Fibroblast of villous mesenchyme (primary cell): ENCODE results near the gene NOPCHAP1. TPM values are rescaled to one million over a fixed set of nuclear protein-coding genes. Genes with fewer than 3 reads are reported as not detected.

ENCODE experiments used
- DNase-seq: peaks from one replicate; pipeline ENCODE4 v3.0.0-alpha.2; 2010; ENCODE audit warnings: low read depth
- H3K4me3 ChIP-seq: 2 replicates; pipeline ENCODE4 v1.5.1; 2011; ENCODE audit warnings: low read depth, mild to moderate bottlenecking, low read length
- CTCF ChIP-seq: IDR thresholded peaks from 2 replicates; pipeline ENCODE4 v1.5.1; 2012; ENCODE audit warnings: low read depth, mild to moderate bottlenecking, low read length; ENCODE audit not compliant: insufficient read depth
- total RNA-seq: library from RNA; depleted of rRNA; stranded (reverse); fragments of >200 nt; gene quantifications from 2 replicates; pipeline ENCODE4 v1.2.3, GENCODE V29; 2012

The NOPCHAP1 gene
- total RNA-seq, 1 donor, result 7.8 TPM

- DNase-seq, result no peak
- H3K4me3 ChIP-seq, result no peak overlapping the region
- TF ChIP-seq CTCF, result no peak
These were observed 45.0 kb downstream of the NOPCHAP1 start for GRCh38 chr12:105030820-105031807.

GRCh38 chr12:105032703-105033357, 46.7 kb downstream of the NOPCHAP1 start:
- TF ChIP-seq CTCF, result no peak
- DNase-seq, result no peak
- H3K4me3 ChIP-seq, result no peak overlapping the region

GRCh38 chr12:105033851-105034250, 47.7 kb downstream of the NOPCHAP1 start:
- H3K4me3 ChIP-seq, result no peak overlapping the region
- no peak for DNase-seq
- TF ChIP-seq CTCF, result no peak

Other genes starting within 250 kb of the NOPCHAP1 start
- 13.2 and 16.8 TPM in 2 replicates for gene SLC41A2, start 28.0 kb upstream of the NOPCHAP1 start, total RNA-seq
- 23.3 and 42.5 TPM in 2 replicates for gene ALDH1L2, start 98.1 kb downstream of the NOPCHAP1 start, total RNA-seq
- gene WASHC4, start 121.4 kb downstream of the NOPCHAP1 start, total RNA-seq, result 129 and 148 TPM in 2 replicates
- gene APPL2, start 249.9 kb downstream of the NOPCHAP1 start, total RNA-seq, result 40.9 and 60.9 TPM in 2 replicates